ENCODE data around the gene S100A3.

S100A3 gene

GRCh38 chr1:153550827-153551500 lies 1.9 kb upstream of the S100A3 start:
- Histone ChIP-seq H2AFZ (ENCODE audit: low read depth, low read length) (no peak overlapping the region), H3K27ac (ENCODE audit: low read length, poor library complexity, severe bottlenecking) (no peak overlapping the region), H2BK12ac (ENCODE audit: low read length in 2 of 2) (peak overlapping the region; percentile 38 to 87), H3K9me3 (ENCODE audit: control insufficient read depth, low read length) (no peaks in the 10 kb centered on the region), H2AK5ac (ENCODE audit: low read length, severe bottlenecking) (peak overlapping the region; percentile 3), H3K4me3 (ENCODE audit: insufficient read depth in 1 of 2, low read depth in 1 of 2, low read length in 2 of 2) (no peak overlapping the region), H3K9ac (ENCODE audit: low read length) (no peak overlapping the region), H3K4me2 (ENCODE audit: low read length, poor library complexity, severe bottlenecking) (no peak overlapping the region), H2BK15ac (ENCODE audit: low read depth, poor library complexity, severe bottlenecking) (peak overlapping the region; percentile 64), H2BK5ac (ENCODE audit: low read depth, low read length, poor library complexity, severe bottlenecking) (no peak overlapping the region), H3K4me1 (ENCODE audit: control insufficient read depth, insufficient read depth, low read depth, low read length) (peaks cover 45% of the 10 kb centered on the region), H3K79me1 (replicated peaks; ENCODE audit: low read length, poor library complexity, severe bottlenecking) (peaks cover 13% of the 10 kb centered on the region), H3K4ac (ENCODE audit: low read depth in 1 of 2, low read length in 2 of 2) (peak overlapping the region; percentile 78 to 91), H3K36me3 (ENCODE audit: control insufficient read depth in 1 of 2, insufficient read depth in 2 of 2, low read depth in 1 of 2, low read length in 2 of 2) (peaks cover 0 to 11% of the 10 kb centered on the region in 2 experiments), H3K18ac (ENCODE audit: low read depth in 1 of 2, low read length in 2 of 2) (peak overlapping the region in 1 of 2 experiments; percentile 73), H4K8ac (ENCODE audit: low read length) (no peak overlapping the region), H2BK120ac (ENCODE audit: low read depth, low read length) (peak overlapping the region; percentile 27), H3K23ac (ENCODE audit: low read length in 2 of 2) (no peak overlapping the region), H3K14ac (ENCODE audit: low read length in 2 of 2) (no peak overlapping the region), H4K91ac (ENCODE audit: low read length) (peak overlapping the region; percentile 64), H3K27me3 (ENCODE audit: control insufficient read depth in 1 of 2, insufficient read depth in 1 of 2, low read length in 2 of 2) (no peaks in the 10 kb centered on the region)
- DNase-seq, result no peak
- WGBS, result 92% methylated on average over 10 of the region's 10 CpGs

- peaks cover 51% of the 10 kb centered on the region for H3K4me1 ChIP-seq (ENCODE audit: control insufficient read depth, insufficient read depth, low read depth, low read length)
- H3K36me3 ChIP-seq (ENCODE audit: control insufficient read depth in 1 of 2, insufficient read depth in 2 of 2, low read depth in 1 of 2, low read length in 2 of 2), result peaks cover 0 to 11% of the 10 kb centered on the region in 2 experiments
- no peak overlapping the region for H3K27ac ChIP-seq (ENCODE audit: low read length, poor library complexity, severe bottlenecking)
- no peaks in the 10 kb centered on the region for H3K9me3 ChIP-seq (ENCODE audit: control insufficient read depth, low read length)
- peak overlapping the region; percentile 78 to 91 for H3K4ac ChIP-seq (ENCODE audit: low read depth in 1 of 2, low read length in 2 of 2)
- peak overlapping the region; percentile 7 to 87 for H2BK12ac ChIP-seq (ENCODE audit: low read length in 2 of 2)
- H2BK120ac ChIP-seq (ENCODE audit: low read depth, low read length), result no peak overlapping the region
- H3K79me1 ChIP-seq (replicated peaks; ENCODE audit: low read length, poor library complexity, severe bottlenecking), result peaks cover 13% of the 10 kb centered on the region
- no peak overlapping the region for H2BK5ac ChIP-seq (ENCODE audit: low read depth, low read length, poor library complexity, severe bottlenecking)
- no peak overlapping the region for H3K4me2 ChIP-seq (ENCODE audit: low read length, poor library complexity, severe bottlenecking)
- no peak overlapping the region for H2AFZ ChIP-seq (ENCODE audit: low read depth, low read length)
- H2BK15ac ChIP-seq (ENCODE audit: low read depth, poor library complexity, severe bottlenecking), result peak overlapping the region; percentile 92
- no peak overlapping the region for H3K4me3 ChIP-seq (ENCODE audit: insufficient read depth in 1 of 2, low read depth in 1 of 2, low read length in 2 of 2)
- peak overlapping the region; percentile 3 for H2AK5ac ChIP-seq (ENCODE audit: low read length, severe bottlenecking)
- no peak overlapping the region for H4K8ac ChIP-seq (ENCODE audit: low read length)
- peak overlapping the region; percentile 44 for H4K91ac ChIP-seq (ENCODE audit: low read length)
- 88% methylated on average over 4 of the region's 4 CpGs for WGBS
- peak overlapping the region in 1 of 2 experiments; percentile 18 for H3K18ac ChIP-seq (ENCODE audit: low read depth in 1 of 2, low read length in 2 of 2)
- no peaks in the 10 kb centered on the region for H3K27me3 ChIP-seq (ENCODE audit: control insufficient read depth in 1 of 2, insufficient read depth in 1 of 2, low read length in 2 of 2)
- no peak overlapping the region for H3K9ac ChIP-seq (ENCODE audit: low read length)
- H3K14ac ChIP-seq (ENCODE audit: low read length in 2 of 2), result no peak overlapping the region
- no peak overlapping the region for H3K23ac ChIP-seq (ENCODE audit: low read length in 2 of 2)
- no peak for DNase-seq
These were observed 1.3 kb upstream of the S100A3 start for GRCh38 chr1:153550398-153550758.

DNA sequence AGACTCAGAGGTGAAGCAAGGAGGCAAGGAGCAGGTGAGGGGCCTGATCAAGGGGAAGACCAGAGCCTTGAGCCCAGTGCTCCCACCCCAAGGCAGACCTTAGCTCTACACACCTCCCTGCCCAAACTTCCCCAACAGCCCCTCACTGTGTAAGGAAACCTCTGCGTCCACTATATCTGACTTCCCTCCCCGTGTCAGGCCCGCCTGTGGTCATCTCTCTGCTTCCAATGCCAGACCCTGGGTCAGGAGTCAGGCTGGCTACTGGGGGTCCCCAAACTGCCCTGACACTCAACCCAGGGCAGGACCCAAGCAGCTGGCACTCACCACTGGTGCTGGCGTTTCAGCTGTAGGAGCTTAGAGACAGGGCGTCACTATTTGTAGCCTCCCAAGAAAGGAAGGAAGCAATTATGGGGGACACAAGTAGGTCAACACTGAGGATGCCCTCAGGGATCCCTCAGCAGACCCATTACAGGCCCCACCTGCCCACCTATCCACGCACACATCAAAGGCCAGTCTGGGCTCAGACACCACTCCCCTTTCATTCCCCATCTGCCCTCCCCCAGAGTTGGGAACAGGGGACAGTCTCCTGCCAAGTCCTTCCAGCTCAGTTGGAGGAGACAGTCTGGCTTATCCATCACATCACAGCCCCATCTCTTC lies 811 bp upstream of the S100A3 start:
- peaks cover 0 to 11% of the 10 kb centered on the region in 2 experiments for H3K36me3 ChIP-seq (ENCODE audit: control insufficient read depth in 1 of 2, insufficient read depth in 2 of 2, low read depth in 1 of 2, low read length in 2 of 2)
- H2BK12ac ChIP-seq (ENCODE audit: low read length in 2 of 2), result peak overlapping the region; percentile 7 to 100
- peak overlapping the region in 1 of 2 experiments; percentile 90 for H3K14ac ChIP-seq (ENCODE audit: low read length in 2 of 2)
- peak overlapping the region; percentile 92 to 99 for H3K18ac ChIP-seq (ENCODE audit: low read depth in 1 of 2, low read length in 2 of 2)
- no peak overlapping the region for H3K4me2 ChIP-seq (ENCODE audit: low read length, poor library complexity, severe bottlenecking)
- WGBS, result 94% methylated on average over 5 of the region's 6 CpGs
- peak overlapping the region; percentile 92 for H2BK15ac ChIP-seq (ENCODE audit: low read depth, poor library complexity, severe bottlenecking)
- H3K9me3 ChIP-seq (ENCODE audit: control insufficient read depth, low read length), result no peaks in the 10 kb centered on the region
- peak overlapping the region; percentile 58 for H2BK5ac ChIP-seq (ENCODE audit: low read depth, low read length, poor library complexity, severe bottlenecking)
- peak overlapping the region; percentile 55 to 91 for H3K4ac ChIP-seq (ENCODE audit: low read depth in 1 of 2, low read length in 2 of 2)
- H3K9ac ChIP-seq (ENCODE audit: low read length), result no peak overlapping the region
- peaks cover 54% of the 10 kb centered on the region for H3K4me1 ChIP-seq (ENCODE audit: control insufficient read depth, insufficient read depth, low read depth, low read length)
- no peak overlapping the region for H2AFZ ChIP-seq (ENCODE audit: low read depth, low read length)
- no peak overlapping the region for H3K23ac ChIP-seq (ENCODE audit: low read length in 2 of 2)
- H2AK5ac ChIP-seq (ENCODE audit: low read length, severe bottlenecking), result peak overlapping the region; percentile 83
- H3K27ac ChIP-seq (ENCODE audit: low read length, poor library complexity, severe bottlenecking), result peak overlapping the region; percentile 41
- H2BK120ac ChIP-seq (ENCODE audit: low read depth, low read length), result peak overlapping the region; percentile 87
- no peaks in the 10 kb centered on the region for H3K27me3 ChIP-seq (ENCODE audit: control insufficient read depth in 1 of 2, insufficient read depth in 1 of 2, low read length in 2 of 2)
- H3K4me3 ChIP-seq (ENCODE audit: insufficient read depth in 1 of 2, low read depth in 1 of 2, low read length in 2 of 2), result peak overlapping the region in 1 of 2 experiments; percentile 87
- peak overlapping the region; percentile 72 for H4K8ac ChIP-seq (ENCODE audit: low read length)
- DNase-seq, result no peak
- peaks cover 13% of the 10 kb centered on the region for H3K79me1 ChIP-seq (replicated peaks; ENCODE audit: low read length, poor library complexity, severe bottlenecking)
- H4K91ac ChIP-seq (ENCODE audit: low read length), result peak overlapping the region; percentile 89

All from mesenchymal stem cell (in vitro differentiated cells and primary cell).